Panc1 (cell line): ENCODE measurements around the gene NHS. TPM values are rescaled to one million over a fixed set of nuclear protein-coding genes. Genes with fewer than 3 reads are reported as not detected.

ENCODE experiments used
- ATAC-seq: fragments of 200-7000 bp; cut with Tn5 transposase; 2 replicates; pipeline ENCODE4 v1.9.1; 2020; ENCODE audit warnings: mild to moderate bottlenecking, moderate library complexity
- BruUV-seq: library from RNA; stranded (reverse); fragments of 400-500 nt; replicated peaks from 2 replicates; lab custom pipeline; 2021; lab: Mats Ljungman, UMichigan
- CTCF ChIA-PET: fragments of 300-600 bp; sonication (Branson Sonifier 250); formaldehyde crosslinking; loops from one replicate; lab custom pipeline; 2022; ENCODE audit warnings: antibody characterized with exemption; lab: Charles Lee
- POLR2A ChIA-PET: fragments of 300-600 bp; sonication (Branson Sonifier 250); formaldehyde crosslinking; loops from one replicate; lab custom pipeline; 2022; ENCODE audit warnings: antibody characterized with exemption; lab: Charles Lee
- DNase-seq: peaks from one replicate; pipeline ENCODE4 v3.0.0-alpha.2; 2010; ENCODE audit warnings: low read depth, low spot score
- H3K27ac ChIP-seq: 2 replicates; pipeline ENCODE4 v1.5.1; 2011; ENCODE audit warnings: mild to moderate bottlenecking, low read length, inconsistent platforms
- H3K27me3 ChIP-seq: fragments of 200-500 bp; sonication (Bioruptor generic); 2 replicates; pipeline ENCODE4 v1.6.0; 2014; ENCODE audit warnings: low read length, inconsistent platforms; ENCODE audit not compliant: control insufficient read depth, insufficient read depth
- H3K36me3 ChIP-seq: fragments of 200-500 bp; sonication (Bioruptor generic); 2 replicates; pipeline ENCODE4 v1.5.1; 2014; ENCODE audit warnings: inconsistent platforms, mild to moderate bottlenecking, low read length, moderate library complexity; ENCODE audit not compliant: control insufficient read depth, insufficient read depth
- H3K4me1 ChIP-seq: 2 replicates; pipeline ENCODE4 v1.5.1; 2011; ENCODE audit warnings: inconsistent platforms, mild to moderate bottlenecking, low read length, moderate library complexity; ENCODE audit not compliant: control insufficient read depth, insufficient read depth
- H3K4me3 ChIP-seq, 2 experiments: 2 replicates each; pipeline ENCODE4 v1.5.1; 2011 to 2012; ENCODE audit warnings: low read depth in 2 of 2, low read length in 2 of 2, mild to moderate bottlenecking in 2 of 2, inconsistent platforms in 1 of 2, moderate library complexity in 1 of 2
- H3K9me3 ChIP-seq: fragments of 200-500 bp; sonication (Bioruptor generic); 2 replicates; pipeline ENCODE4 v1.5.1; 2014; ENCODE audit warnings: low read depth, mild to moderate bottlenecking, inconsistent platforms, low read length, moderate library complexity; ENCODE audit not compliant: control insufficient read depth, insufficient read depth
- CTCF ChIP-seq: fragments of 450-650 bp; IDR thresholded peaks from 2 replicates; pipeline ENCODE4 v1.5.1; 2017; ENCODE audit warnings: mild to moderate bottlenecking
- POLR2AphosphoS5 ChIP-seq: IDR thresholded peaks from 2 replicates; pipeline ENCODE4 v1.6.1; 2012; ENCODE audit warnings: mild to moderate bottlenecking, low read depth, low read length, moderate library complexity
- SIN3A ChIP-seq: IDR thresholded peaks from 2 replicates; pipeline ENCODE4 v1.6.1; 2012; ENCODE audit warnings: low read depth, mild to moderate bottlenecking, low read length, moderate library complexity, borderline replicate concordance; ENCODE audit not compliant: insufficient read depth
- TCF7L2 ChIP-seq: IDR thresholded peaks from 2 replicates; pipeline ENCODE4 v1.6.1; 2011; ENCODE audit warnings: mild to moderate bottlenecking, low read depth, low read length, inconsistent platforms
- in situ Hi-C: cut with HindIII; loops from 2 replicates; pipeline ENCODE4 v1.10.0; 2016; ENCODE audit warnings: low sequenced_read_pairs, low pct_unique_long_range_greater_than_20kb
- intact Hi-C: fragments of 100-400 bp; cut with micrococcal nuclease; formaldehyde crosslinking; loops from one replicate; pipeline ENCODE4 v1.10.0; 2022; ENCODE audit not compliant: unreplicated experiment
- total RNA-seq: library from RNA; stranded (reverse); gene quantifications from one replicate; pipeline ENCODE4 v1.2.1, GENCODE V29; 2021; ENCODE audit not compliant: unreplicated experiment
- TF ChIP-seq, protein P1 (sequence below), 2 experiments: IDR thresholded peaks; 2 replicates each; pipeline ENCODE4 v1.6.1; 2011 to 2012; ENCODE audit warnings: low read depth in 2 of 2, control low read depth in 1 of 2, low read length in 1 of 2, mild to moderate bottlenecking in 1 of 2, moderate library complexity in 1 of 2; ENCODE audit not compliant: insufficient read depth in 1 of 2

Gene NHS
- total RNA-seq, 1 experiment from 2014 or later, result 0.80 TPM

GRCh38 chrX:17560385-17560784 is 185.4 kb downstream of the NHS start:
- no TSS peak for BruUV-seq
- Histone ChIP-seq H3K4me1 (no peaks in the 10 kb centered on the region), H3K9me3 (no peaks in the 10 kb centered on the region), H3K36me3 (no peaks in the 10 kb centered on the region), H3K27ac (no peak overlapping the region), H3K27me3 (no peaks in the 10 kb centered on the region), H3K4me3 (no peak overlapping the region)
- ATAC-seq (no peak), DNase-seq (no peak)
- intact Hi-C loops, result no loop called here
- POLR2A ChIA-PET, result no interaction called here
- TF ChIP-seq, protein P1, sequence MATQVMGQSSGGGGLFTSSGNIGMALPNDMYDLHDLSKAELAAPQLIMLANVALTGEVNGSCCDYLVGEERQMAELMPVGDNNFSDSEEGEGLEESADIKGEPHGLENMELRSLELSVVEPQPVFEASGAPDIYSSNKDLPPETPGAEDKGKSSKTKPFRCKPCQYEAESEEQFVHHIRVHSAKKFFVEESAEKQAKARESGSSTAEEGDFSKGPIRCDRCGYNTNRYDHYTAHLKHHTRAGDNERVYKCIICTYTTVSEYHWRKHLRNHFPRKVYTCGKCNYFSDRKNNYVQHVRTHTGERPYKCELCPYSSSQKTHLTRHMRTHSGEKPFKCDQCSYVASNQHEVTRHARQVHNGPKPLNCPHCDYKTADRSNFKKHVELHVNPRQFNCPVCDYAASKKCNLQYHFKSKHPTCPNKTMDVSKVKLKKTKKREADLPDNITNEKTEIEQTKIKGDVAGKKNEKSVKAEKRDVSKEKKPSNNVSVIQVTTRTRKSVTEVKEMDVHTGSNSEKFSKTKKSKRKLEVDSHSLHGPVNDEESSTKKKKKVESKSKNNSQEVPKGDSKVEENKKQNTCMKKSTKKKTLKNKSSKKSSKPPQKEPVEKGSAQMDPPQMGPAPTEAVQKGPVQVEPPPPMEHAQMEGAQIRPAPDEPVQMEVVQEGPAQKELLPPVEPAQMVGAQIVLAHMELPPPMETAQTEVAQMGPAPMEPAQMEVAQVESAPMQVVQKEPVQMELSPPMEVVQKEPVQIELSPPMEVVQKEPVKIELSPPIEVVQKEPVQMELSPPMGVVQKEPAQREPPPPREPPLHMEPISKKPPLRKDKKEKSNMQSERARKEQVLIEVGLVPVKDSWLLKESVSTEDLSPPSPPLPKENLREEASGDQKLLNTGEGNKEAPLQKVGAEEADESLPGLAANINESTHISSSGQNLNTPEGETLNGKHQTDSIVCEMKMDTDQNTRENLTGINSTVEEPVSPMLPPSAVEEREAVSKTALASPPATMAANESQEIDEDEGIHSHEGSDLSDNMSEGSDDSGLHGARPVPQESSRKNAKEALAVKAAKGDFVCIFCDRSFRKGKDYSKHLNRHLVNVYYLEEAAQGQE (IDR thresholded peaks at IDR 0.05; ENCODE audit: insufficient read depth in 1 of 2, low read depth in 2 of 2, low read length in 1 of 2), result no peak
- no peak for TF ChIP-seq CTCF
- TF ChIP-seq TCF7L2, result no peak
- TF ChIP-seq POLR2AphosphoS5, result no peak
- TF ChIP-seq SIN3A, result no peak
- CTCF ChIA-PET, result no interaction called here
- in situ Hi-C loops, result no loop called here

GRCh38 chrX:17563076-17563475 is 188.1 kb downstream of the NHS start:
- Histone ChIP-seq H3K4me1 (no peaks in the 10 kb centered on the region), H3K4me3 (no peak overlapping the region), H3K9me3 (no peaks in the 10 kb centered on the region), H3K27me3 (no peaks in the 10 kb centered on the region), H3K27ac (no peak overlapping the region), H3K36me3 (no peaks in the 10 kb centered on the region)
- no peak for ATAC-seq
- ChIA-PET CTCF (no interaction called here), POLR2A (no interaction called here)
- in situ Hi-C loops (no loop called here), intact Hi-C loops (no loop called here)
- TF ChIP-seq SIN3A (no peak), TCF7L2 (no peak), CTCF (no peak), POLR2AphosphoS5 (no peak)
- TF ChIP-seq, protein P1 (IDR thresholded peaks at IDR 0.05; ENCODE audit: insufficient read depth in 1 of 2, low read depth in 2 of 2, low read length in 1 of 2), result no peak
- no peak for DNase-seq
- no TSS peak for BruUV-seq
